Measurements from ENCODE around the gene CDH22.

Gene CDH22

GRCh38 chr20:46160661-46161060 lies 147.6 kb downstream of the CDH22 start:
- DNase-seq, result peak in 1 of 2 experiments; percentile 70

GRCh38 chr20:46159101-46159897 lies 149.0 kb downstream of the CDH22 start:
- DNase-seq, result no peak

- DNase-seq, result peak; percentile 75 to 91
Measured at GRCh38 chr20:46158476-46158987, 149.8 kb downstream of the CDH22 start.

DNA sequence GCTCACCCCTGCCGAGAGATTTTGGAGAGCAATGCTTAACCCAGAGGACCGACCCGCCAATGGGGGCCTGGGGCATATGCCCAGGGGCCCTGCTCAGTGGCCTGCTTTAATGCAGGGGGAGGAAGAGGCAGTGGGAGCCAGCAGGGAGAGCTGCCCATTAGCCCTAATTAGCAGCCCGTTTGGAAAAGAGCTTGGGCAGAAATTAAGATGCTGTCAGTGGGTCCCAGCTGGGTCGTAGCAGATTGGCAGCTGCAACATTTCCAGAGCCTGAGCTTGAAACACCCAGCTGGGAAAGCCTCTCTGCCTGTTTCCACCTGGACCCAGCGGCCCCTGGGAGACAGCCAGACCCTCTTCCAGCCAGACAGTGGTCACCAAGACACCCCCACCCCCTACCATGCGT lies 150.7 kb downstream of the CDH22 start:
- peak; percentile 84 to 90 for DNase-seq

GRCh38 chr20:46157076-46157592 lies 151.2 kb downstream of the CDH22 start:
- DNase-seq, result no peak

GRCh38 chr20:46156065-46156464 lies 152.2 kb downstream of the CDH22 start:
- no peak for DNase-seq

DNA sequence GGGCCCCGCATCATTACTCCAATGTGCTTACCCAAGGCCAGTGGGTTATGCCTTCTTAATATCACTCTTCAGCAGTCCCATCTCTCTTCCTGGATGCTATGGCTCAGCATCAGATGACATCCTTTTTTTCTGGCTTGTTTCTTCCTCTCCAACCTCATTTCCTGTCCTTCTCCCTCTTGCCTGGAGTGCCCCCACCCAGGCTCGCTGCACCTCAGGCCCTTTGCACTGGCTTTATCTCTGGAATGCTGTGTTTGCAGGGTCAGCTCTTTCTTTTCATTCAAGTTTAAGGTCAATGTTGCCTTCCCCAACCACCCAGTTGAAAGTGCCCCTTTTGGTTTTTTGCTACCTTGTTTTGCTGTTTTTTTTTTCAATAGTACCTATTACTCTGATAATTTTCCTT lies 153.5 kb downstream of the CDH22 start:
- DNase-seq, result no peak

DNA sequence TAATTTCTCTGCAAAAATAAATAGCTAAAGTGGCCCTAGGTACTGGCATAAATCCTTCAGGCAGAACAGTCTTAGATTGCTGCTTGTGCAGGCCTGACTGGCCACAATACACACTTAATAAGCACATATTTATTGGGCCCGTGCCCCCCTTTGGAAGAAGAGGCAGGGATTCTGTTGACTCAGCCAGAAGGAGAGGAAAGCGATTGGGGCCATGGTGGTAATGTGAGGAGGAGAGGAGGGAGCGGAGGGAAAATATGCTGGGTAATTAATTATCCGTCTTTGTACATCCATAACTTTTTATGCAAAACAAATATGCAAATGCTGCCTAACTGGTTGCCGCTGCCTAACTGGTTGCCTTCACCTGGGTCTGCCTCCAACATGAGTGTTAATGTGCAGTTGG lies 154.0 kb downstream of the CDH22 start:
- no peak for DNase-seq

- no peak for DNase-seq
Measured at GRCh38 chr20:46152824-46153586, 155.3 kb downstream of the CDH22 start.

DNA sequence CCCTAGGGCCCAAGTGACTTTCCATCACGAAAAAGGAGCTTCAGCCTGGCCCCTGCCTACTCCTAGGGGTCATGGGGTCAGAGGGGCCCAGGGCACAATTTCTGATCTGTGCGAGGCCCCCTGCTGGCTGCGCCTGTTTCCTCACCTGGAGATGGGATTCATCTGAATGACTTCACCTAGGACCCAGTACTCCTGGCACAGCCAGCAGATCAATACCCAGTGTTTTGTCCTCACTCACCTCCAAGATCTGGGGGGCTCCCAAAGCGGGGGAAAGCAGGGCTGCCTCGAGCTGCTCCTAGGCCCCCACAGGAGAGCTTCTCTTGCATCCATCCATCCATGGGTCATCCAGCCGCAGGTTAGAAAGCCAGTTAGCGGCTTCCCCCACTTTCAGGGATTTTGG lies 156.4 kb downstream of the CDH22 start:
- no peak for DNase-seq

GRCh38 chr20:46150943-46151342 lies 157.4 kb downstream of the CDH22 start:
- DNase-seq, result no peak

DNA sequence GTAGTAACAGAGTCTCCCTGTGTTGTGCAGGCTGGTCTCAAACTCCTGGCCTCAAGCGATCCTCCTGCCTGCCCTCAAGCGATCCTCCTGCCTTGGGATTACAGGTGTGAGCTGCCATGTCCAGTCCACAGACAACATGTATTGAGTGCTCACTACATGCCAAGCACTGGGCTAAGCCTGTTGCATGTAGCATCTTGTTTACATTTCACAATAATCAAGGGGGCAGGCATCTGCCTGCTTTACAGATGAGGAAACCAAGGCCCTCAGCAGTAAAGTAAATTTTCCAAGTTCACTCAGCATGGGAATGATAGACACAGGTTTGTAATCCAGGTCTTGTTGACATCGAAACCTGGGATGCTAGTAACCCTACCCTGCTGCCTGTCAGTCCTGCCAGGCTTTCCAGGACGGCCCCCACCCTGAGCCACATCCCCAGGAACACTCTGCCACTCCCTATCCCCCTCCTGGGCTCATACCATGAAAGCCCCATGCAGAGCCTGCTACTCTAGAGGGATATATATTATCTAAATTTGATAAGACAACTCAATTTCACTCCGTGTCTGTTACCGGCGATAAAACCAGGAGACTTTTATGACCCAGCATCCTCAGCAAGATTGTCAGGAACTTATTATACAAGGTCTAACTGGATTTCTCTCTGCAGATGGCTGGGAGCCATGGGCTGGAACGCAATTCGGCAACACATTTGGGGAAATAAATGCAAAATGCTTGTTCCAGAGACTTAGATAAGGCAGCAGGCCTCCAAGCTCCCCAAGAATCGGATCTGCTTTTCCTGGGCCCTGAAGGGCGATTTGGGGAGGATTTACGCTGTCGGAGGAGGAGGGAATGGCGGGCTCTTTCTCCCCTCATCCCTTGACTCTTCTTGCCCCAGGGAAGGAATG lies 159.7 kb downstream of the CDH22 start:
- no peak for DNase-seq

DNA sequence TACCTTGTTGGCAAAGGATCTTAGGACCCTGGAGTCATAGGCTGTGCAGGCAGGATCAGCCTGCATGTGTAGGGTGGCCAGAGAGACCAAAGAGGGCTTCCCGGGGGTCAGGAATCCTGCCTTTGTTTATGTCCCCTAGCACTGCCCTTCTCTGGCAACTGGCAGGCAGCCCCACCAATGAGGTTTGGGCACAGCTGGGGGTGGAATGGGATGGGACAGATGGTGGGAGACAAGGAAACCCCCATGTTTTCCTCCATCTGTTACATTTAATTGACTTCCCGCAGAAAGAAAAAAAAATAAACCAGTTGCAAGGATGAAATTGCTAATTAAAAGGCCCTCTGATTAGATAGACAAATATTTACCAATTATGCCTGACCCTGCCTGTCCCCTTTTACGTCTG lies 162.6 kb downstream of the CDH22 start:
- peak; percentile 86 to 87 for DNase-seq

GRCh38 chr20:46144432-46145025 lies 163.8 kb downstream of the CDH22 start:
- DNase-seq, result no peak

DNA sequence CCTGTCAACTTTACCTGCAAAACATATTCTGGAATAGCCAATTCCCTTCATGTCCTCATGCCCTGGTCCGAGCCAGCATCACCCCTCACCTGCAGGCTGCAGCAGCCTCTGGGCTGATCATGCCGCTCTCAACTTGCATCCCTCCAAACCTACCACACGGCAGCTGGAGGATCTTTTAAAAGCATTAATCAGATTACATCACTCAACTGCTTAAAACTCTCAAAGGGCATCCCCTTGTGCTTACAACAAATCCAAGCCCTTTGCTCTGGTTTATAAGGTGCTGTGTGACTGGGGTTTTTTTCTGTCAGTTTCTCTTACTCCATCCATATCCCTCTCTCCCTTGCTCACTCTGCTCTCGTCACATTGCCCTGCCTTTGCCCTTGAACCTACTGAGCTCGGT lies 166.2 kb downstream of the CDH22 start:
- peak; percentile 85 to 95 for DNase-seq

DNA sequence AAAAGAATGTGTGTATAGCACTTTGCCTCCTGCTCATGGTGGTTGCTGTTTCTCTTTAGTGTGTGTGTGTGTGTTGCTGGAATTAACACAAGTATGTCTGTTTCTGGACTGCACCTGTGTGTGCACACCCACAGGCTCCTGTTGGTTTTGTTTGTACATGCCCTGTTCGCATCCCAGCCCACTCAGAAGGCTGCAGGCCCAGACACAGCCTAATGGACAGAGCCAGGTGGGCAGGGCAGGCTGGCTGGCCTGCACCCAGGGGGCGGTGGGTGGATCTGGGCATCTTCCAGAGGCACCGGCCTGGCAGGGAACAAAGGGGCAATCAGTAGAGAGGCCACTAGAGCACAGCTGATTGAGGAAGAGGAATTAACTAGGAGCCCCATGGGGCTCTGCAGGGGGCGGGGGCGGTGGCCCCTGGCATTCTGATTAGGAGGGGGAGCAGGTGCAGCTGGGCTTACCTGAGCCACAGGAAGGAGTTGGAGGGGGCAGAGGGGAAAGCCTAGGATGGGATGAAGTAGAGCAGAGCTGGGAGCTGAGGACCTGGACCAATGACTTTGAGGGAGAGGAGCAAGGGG lies 168.3 kb downstream of the CDH22 start:
- peak; percentile 72 to 78 for DNase-seq

- DNase-seq, result peak; percentile 7 to 50
Measured at GRCh38 chr20:46139266-46139889, 168.9 kb downstream of the CDH22 start.

- DNase-seq, result no peak
Measured at GRCh38 chr20:46137816-46138215, 170.5 kb downstream of the CDH22 start.

GRCh38 chr20:46135856-46136633 lies 172.3 kb downstream of the CDH22 start:
- DNase-seq, result no peak

GRCh38 chr20:46134716-46135115 lies 173.6 kb downstream of the CDH22 start:
- DNase-seq, result no peak
